Heart right ventricle (tissue), 16 donors: ENCODE data around the gene GART. TPM values are rescaled to one million over a fixed set of nuclear protein-coding genes. Genes with fewer than 3 reads are reported as not detected.

Experiments used
- ATAC-seq, 8 donors: fragments of 200-7000 bp; cut with Tn5 transposase; one replicate each; pipeline ENCODE4 v1.9.1; 2020; ENCODE audit warnings: mild to moderate bottlenecking in 8 of 8, moderate library complexity in 8 of 8, moderate number of reproducible peaks in 1 of 8
- DNase-seq, 2 donors: peaks; one replicate each; pipeline ENCODE4 v3.0.0-alpha.2; 2020
- H3K27ac ChIP-seq, 10 donors: fragments of 200-600 bp; sonication (generic) in 2 of 10; one replicate each; pipeline versions ENCODE4 v1.5.0 to v1.8.0; 2020 to 2022; ENCODE audit warnings: mild to moderate bottlenecking in 3 of 10
- H3K27me3 ChIP-seq, 7 donors: fragments of 200-600 bp; one replicate each; pipeline ENCODE4 v1.8.0; 2021 to 2022; ENCODE audit warnings: mild to moderate bottlenecking in 2 of 7
- H3K36me3 ChIP-seq, 9 donors: fragments of 200-600 bp; sonication (generic) in 1 of 9; one replicate each; pipeline versions ENCODE4 v1.5.0 to v1.8.0; 2020 to 2022; ENCODE audit warnings: mild to moderate bottlenecking in 2 of 9
- H3K4me1 ChIP-seq, 9 donors: fragments of 200-600 bp; sonication (generic) in 1 of 9; one replicate each; pipeline versions ENCODE4 v1.5.0 to v1.8.0; 2020 to 2022; ENCODE audit warnings: mild to moderate bottlenecking in 4 of 9
- H3K4me3 ChIP-seq, 10 donors: fragments of 200-600 bp; sonication (generic) in 2 of 10; one replicate each; pipeline versions ENCODE4 v1.5.0 to v1.8.0; 2020 to 2022; ENCODE audit warnings: mild to moderate bottlenecking in 7 of 10, moderate library complexity in 2 of 10
- H3K9me3 ChIP-seq, 11 donors: fragments of 200-600 bp in 10 of 11; sonication (generic) in 2 of 11; one replicate each; pipeline versions ENCODE4 v1.5.0 to v1.8.0; 2013 to 2022; ENCODE audit warnings: mild to moderate bottlenecking in 2 of 11, control low read depth in 1 of 11, moderate library complexity in 1 of 11
- WGBS, 2 donors: extraction: QIAGEN DNeasy Blood & Tissue Kit; methylation state at CpG; one replicate each; pipeline ENCODE4 v1.1.7; 2013; ENCODE audit warnings: inconsistent platforms in 1 of 2; 5-methylcytosine and 5-hydroxymethylcytosine counted together
- intact Hi-C, 10 donors: fragments of 100-400 bp; cut with DNase I; formaldehyde crosslinking; loops; one replicate each; pipeline versions ENCODE4 v1.11.1 to v1.14.2; 2022
- polyA plus RNA-seq, 2 donors: library from polyadenylated mRNA; stranded (reverse); fragments of 200-250 nt; gene quantifications; one replicate each; pipeline ENCODE4 v1.2.3, GENCODE V29; 2013
- total RNA-seq, 10 donors: library from RNA; stranded (reverse); fragmentation: NEBNext Ultra II Directional in 3 of 10; extraction: Animal tissue kit (Norgen Biotek cat#: 25700) in 3 of 10; gene quantifications; one replicate each; pipeline versions ENCODE4 v1.2.1 to v1.2.4, GENCODE V29; 2021 to 2023
- TF ChIP-seq, protein P1 (sequence below), 9 donors: fragments of 200-600 bp; sonication (generic) in 2 of 9; IDR thresholded peaks; one replicate each; pipeline versions ENCODE4 v1.5.0 to v1.8.0; 2021 to 2022; ENCODE audit warnings: antibody characterized with exemption in 9 of 9, mild to moderate bottlenecking in 5 of 9, moderate library complexity in 1 of 9
- donor health status: Arrhythmogenic right ventricular cardiomyopathy.
- donor health status: ischemic (EF 13 %, LVEDD 7.1; RV severe dilation, severe dysfunction).
- donor health status: healthy with polysubstance abuse.
- donor health status: DM: no; HTN: yes; CAD: no.
- donor health status: DM: no; HTN: no; CAD: no.
- donor health status: ischemic (EF 25% LVEDD 6.9; RV normal size, moderate dysfunction).
- donor health status: ischemic (EF 25% LVEDD 5.7; RV mildly dilated, moderate dysfunction).
- donor health status: healthy.
- donor health status: DM: yes; HTN: yes; CAD: no.
- donor health status: Ischemic cardiomyopathy.
- donor health status: ischemic (EF 35%, LVEDD 5.7; RV mildly dilated, moderate dysfunction).
- donor health status: nonischemic (EF 11% LVEDD 7.7; RV severe dilation, severe dysfunction).
- donor health status: DM: yes; HTN: yes; CAD: no.
- donor health status: PGD.
- donor health status: ischemic (EF 29% LVEDD 5.4; RV normal size, mild dysfunction).
- donor health status: nonischemic (EF 23%, LVEDD 6.1; RV moderate dilation, normal function).

GART gene
- total and polyA plus RNA-seq, 12 donors, result 11.3 to 52.6 (median 41.5) TPM

DNA sequence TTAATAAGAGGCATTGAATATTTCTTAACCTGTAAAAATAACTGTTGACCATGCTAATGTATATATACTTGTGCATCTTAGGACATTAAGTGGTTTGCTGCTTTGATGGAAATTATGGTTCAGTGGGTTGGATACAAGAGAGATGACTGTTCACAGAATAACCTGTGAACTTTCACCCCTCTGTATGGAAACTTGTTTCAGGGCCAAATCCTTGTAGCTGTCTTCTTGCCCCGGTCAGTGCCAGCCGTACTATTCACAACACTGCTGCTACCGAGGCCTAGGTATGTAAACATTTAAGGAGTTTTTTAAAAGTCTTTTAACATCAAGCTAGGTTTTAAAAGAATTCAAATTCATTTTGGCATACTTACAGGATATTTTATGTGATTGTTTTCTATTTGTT, 30.4 kb upstream of the GART start:
- peaks cover 0 to 100% (median 73%) of the 10 kb centered on the region in 9 donors for H3K36me3 ChIP-seq
- ATAC-seq, result peak in 3 of 8 donors; percentile 35 to 63 (median 41)

GRCh38 chr21:33569991-33570390, 28.1 kb upstream of the GART start:
- peaks cover 0 to 100% (median 56%) of the 10 kb centered on the region in 9 donors for H3K36me3 ChIP-seq
- ATAC-seq, result peak in 1 of 8 donors; percentile 26

More for the DNA sequence above, 30.4 kb upstream of the GART start:
- Histone ChIP-seq H3K4me3 (no peak overlapping the region), H3K27me3 (no peaks in the 10 kb centered on the region), H3K27ac (no peak overlapping the region), H3K9me3 (no peaks in the 10 kb centered on the region), H3K4me1 (peaks cover 0 to 16% (median 4%) of the 10 kb centered on the region in 9 donors)
- intact Hi-C loops, result no loop called here
- WGBS, 2 donors, result 20 to 42% methylated on average over 3 of the region's 3 CpGs
- TF ChIP-seq, protein P1, sequence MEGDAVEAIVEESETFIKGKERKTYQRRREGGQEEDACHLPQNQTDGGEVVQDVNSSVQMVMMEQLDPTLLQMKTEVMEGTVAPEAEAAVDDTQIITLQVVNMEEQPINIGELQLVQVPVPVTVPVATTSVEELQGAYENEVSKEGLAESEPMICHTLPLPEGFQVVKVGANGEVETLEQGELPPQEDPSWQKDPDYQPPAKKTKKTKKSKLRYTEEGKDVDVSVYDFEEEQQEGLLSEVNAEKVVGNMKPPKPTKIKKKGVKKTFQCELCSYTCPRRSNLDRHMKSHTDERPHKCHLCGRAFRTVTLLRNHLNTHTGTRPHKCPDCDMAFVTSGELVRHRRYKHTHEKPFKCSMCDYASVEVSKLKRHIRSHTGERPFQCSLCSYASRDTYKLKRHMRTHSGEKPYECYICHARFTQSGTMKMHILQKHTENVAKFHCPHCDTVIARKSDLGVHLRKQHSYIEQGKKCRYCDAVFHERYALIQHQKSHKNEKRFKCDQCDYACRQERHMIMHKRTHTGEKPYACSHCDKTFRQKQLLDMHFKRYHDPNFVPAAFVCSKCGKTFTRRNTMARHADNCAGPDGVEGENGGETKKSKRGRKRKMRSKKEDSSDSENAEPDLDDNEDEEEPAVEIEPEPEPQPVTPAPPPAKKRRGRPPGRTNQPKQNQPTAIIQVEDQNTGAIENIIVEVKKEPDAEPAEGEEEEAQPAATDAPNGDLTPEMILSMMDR (IDR thresholded peaks at IDR 0.05), result no peak
- no peak for DNase-seq

DNA sequence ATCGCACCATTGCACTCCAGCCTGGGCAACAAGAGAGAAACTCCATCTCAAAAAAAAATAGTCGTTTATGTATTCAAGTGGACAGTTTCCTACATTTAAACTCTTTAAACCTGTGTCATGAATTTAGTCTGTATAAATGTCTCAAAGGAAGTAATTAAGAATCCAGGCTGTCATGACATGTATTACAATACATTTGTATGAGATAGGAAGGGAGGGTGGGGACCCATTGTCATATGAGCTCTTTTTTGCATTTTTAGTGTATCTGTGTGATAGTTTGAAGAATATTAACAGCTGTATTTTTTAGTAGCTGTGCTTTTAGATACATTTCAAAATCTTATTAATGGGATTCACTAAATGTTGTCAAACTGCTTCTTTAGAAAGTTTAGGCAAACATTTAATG, 26.5 kb upstream of the GART start:
- no peak overlapping the region for H3K4me3 ChIP-seq
- peaks cover 0 to 100% (median 41%) of the 10 kb centered on the region in 9 donors for H3K36me3 ChIP-seq
- H3K27me3 ChIP-seq, result no peaks in the 10 kb centered on the region
- intact Hi-C loops, result no loop called here
- no peak overlapping the region for H3K27ac ChIP-seq
- no peaks in the 10 kb centered on the region for H3K9me3 ChIP-seq
- WGBS, 2 donors, result 86 to 87% methylated on average over 2 of the region's 2 CpGs
- no peak for DNase-seq
- TF ChIP-seq, protein P1 (IDR thresholded peaks at IDR 0.05), result no peak
- no peak for ATAC-seq
- H3K4me1 ChIP-seq, result peaks cover 0 to 16% (median 5%) of the 10 kb centered on the region in 9 donors

More at GRCh38 chr21:33569991-33570390, 28.1 kb upstream of the GART start:
- 87 to 88% methylated on average over 5 of the region's 5 CpGs for WGBS, 2 donors
- intact Hi-C loops, result no loop called here
- Histone ChIP-seq H3K4me1 (peaks cover 0 to 16% (median 4%) of the 10 kb centered on the region in 9 donors), H3K27me3 (no peaks in the 10 kb centered on the region), H3K27ac (no peak overlapping the region), H3K4me3 (no peak overlapping the region), H3K9me3 (no peaks in the 10 kb centered on the region)
- no peak for DNase-seq
- TF ChIP-seq, protein P1 (IDR thresholded peaks at IDR 0.05), result no peak

DNA sequence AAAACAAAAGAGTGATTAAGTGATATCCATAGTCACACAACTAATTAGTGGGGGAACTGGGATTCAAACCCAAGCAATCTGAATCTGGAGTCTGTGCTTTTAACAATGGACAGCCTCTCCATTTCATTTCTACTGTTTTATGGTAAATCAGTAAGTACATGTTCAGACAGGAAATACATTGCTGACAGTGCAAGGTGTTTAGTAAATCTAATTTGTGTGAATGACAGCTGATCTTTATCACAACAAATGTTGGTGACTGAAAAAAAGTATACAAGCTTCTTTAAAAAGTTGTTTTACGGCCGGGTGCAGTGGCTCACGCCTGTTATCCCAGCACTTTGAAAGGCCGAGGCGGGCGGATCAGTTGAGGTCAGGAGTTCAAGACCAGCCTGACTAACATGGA, 26.0 kb upstream of the GART start:
- ATAC-seq, result no peak
- H3K9me3 ChIP-seq, result no peaks in the 10 kb centered on the region
- H3K27me3 ChIP-seq, result no peaks in the 10 kb centered on the region
- 86 to 88% methylated on average over 6 of the region's 6 CpGs for WGBS, 2 donors
- H3K4me1 ChIP-seq, result peaks cover 0 to 16% (median 6%) of the 10 kb centered on the region in 9 donors
- no peak for DNase-seq
- TF ChIP-seq, protein P1 (IDR thresholded peaks at IDR 0.05), result no peak
- intact Hi-C loops, result no loop called here
- no peak overlapping the region for H3K27ac ChIP-seq
- H3K36me3 ChIP-seq, result peaks cover 0 to 100% (median 37%) of the 10 kb centered on the region in 9 donors
- no peak overlapping the region for H3K4me3 ChIP-seq
